Upper lobe of right lung (tissue), 1 donor: ENCODE data around the gene ABCG1. TPM values are rescaled to one million over a fixed set of nuclear protein-coding genes. Genes with fewer than 3 reads are reported as not detected.

Experiments
- ATAC-seq: fragments of 200-7000 bp; cut with Tn5 transposase; one replicate; pipeline ENCODE4 v1.9.1; 2020; ENCODE audit warnings: mild to moderate bottlenecking, moderate library complexity
- DNase-seq: peaks from one replicate; pipeline ENCODE4 v3.0.0-alpha.2; 2020
- H3K27ac ChIP-seq: fragments of 200-600 bp; one replicate; pipeline ENCODE4 v1.8.0; 2022
- H3K27me3 ChIP-seq: fragments of 200-600 bp; one replicate; pipeline ENCODE4 v1.8.0; 2022; ENCODE audit warnings: mild to moderate bottlenecking
- H3K36me3 ChIP-seq: fragments of 200-600 bp; one replicate; pipeline ENCODE4 v1.8.0; 2022
- H3K4me1 ChIP-seq: fragments of 200-600 bp; one replicate; pipeline ENCODE4 v1.8.0; 2022
- H3K4me3 ChIP-seq: fragments of 200-600 bp; one replicate; pipeline ENCODE4 v1.8.0; 2022; ENCODE audit warnings: mild to moderate bottlenecking
- H3K9me3 ChIP-seq: fragments of 200-600 bp; one replicate; pipeline ENCODE4 v1.8.0; 2022
- CTCF ChIP-seq: fragments of 200-600 bp; IDR thresholded peaks from one replicate; pipeline ENCODE4 v1.8.0; 2022; ENCODE audit warnings: antibody characterized with exemption
- intact Hi-C: fragments of 100-400 bp; cut with DNase I; formaldehyde crosslinking; loops from one replicate; pipeline ENCODE4 v1.11.0; 2022
- total RNA-seq: library from RNA; stranded (reverse); fragmentation: NEBNext Ultra II Directional; extraction: Animal tissue kit (Norgen Biotek cat#: 25700); gene quantifications from one replicate; pipeline ENCODE4 v1.2.1, GENCODE V29; 2021
- donor health status: DM: no; HTN: yes; CAD: no; lungs with severe emphysema.

The ABCG1 gene
- total RNA-seq, 1 donor from 2014 or later = 62.6 TPM

- Histone ChIP-seq H3K36me3 (no peaks in the 10 kb centered on the region), H3K9me3 (no peaks in the 10 kb centered on the region), H3K27me3 (peaks cover 7% of the 10 kb centered on the region), H3K27ac (no peak overlapping the region), H3K4me3 (no peak overlapping the region), H3K4me1 (peaks cover 18% of the 10 kb centered on the region)
- intact Hi-C loops = no loop called here
- DNase-seq (no peak), ATAC-seq (no peak)
- no peak for TF ChIP-seq CTCF
Observed at GRCh38 chr21:42311160-42311559, 92.2 kb downstream of the ABCG1 start.

GRCh38 chr21:42311816-42312625, 93.1 kb downstream of the ABCG1 start:
- TF ChIP-seq CTCF = no peak
- intact Hi-C loops = no loop called here
- Histone ChIP-seq H3K36me3 (no peaks in the 10 kb centered on the region), H3K4me1 (peaks cover 18% of the 10 kb centered on the region), H3K27ac (no peak overlapping the region), H3K27me3 (peaks cover 7% of the 10 kb centered on the region), H3K4me3 (no peak overlapping the region), H3K9me3 (no peaks in the 10 kb centered on the region)
- DNase-seq (no peak), ATAC-seq (no peak)

GRCh38 chr21:42312626-42313104, 93.7 kb downstream of the ABCG1 start:
- Histone ChIP-seq H3K36me3 (no peaks in the 10 kb centered on the region), H3K27me3 (peaks cover 7% of the 10 kb centered on the region), H3K27ac (no peak overlapping the region), H3K4me1 (peaks cover 18% of the 10 kb centered on the region), H3K4me3 (no peak overlapping the region), H3K9me3 (no peaks in the 10 kb centered on the region)
- intact Hi-C loops = no loop called here
- TF ChIP-seq CTCF = no peak
- DNase-seq (no peak), ATAC-seq (no peak)

GRCh38 chr21:42313501-42313969, 94.6 kb downstream of the ABCG1 start:
- H3K4me1 ChIP-seq = peaks cover 18% of the 10 kb centered on the region
- no peak overlapping the region for H3K4me3 ChIP-seq
- DNase-seq = peak; percentile 63
- intact Hi-C loops = no loop called here
- no peaks in the 10 kb centered on the region for H3K36me3 ChIP-seq
- no peak for TF ChIP-seq CTCF
- H3K9me3 ChIP-seq = no peaks in the 10 kb centered on the region
- no peak overlapping the region for H3K27ac ChIP-seq
- peaks cover 2% of the 10 kb centered on the region for H3K27me3 ChIP-seq
- ATAC-seq = no peak

- DNase-seq = no peak
- no peaks in the 10 kb centered on the region for H3K27me3 ChIP-seq
- no peak overlapping the region for H3K4me3 ChIP-seq
- H3K4me1 ChIP-seq = peaks cover 19% of the 10 kb centered on the region
- TF ChIP-seq CTCF = no peak
- H3K36me3 ChIP-seq = no peaks in the 10 kb centered on the region
- no peaks in the 10 kb centered on the region for H3K9me3 ChIP-seq
- no peak for ATAC-seq
- no peak overlapping the region for H3K27ac ChIP-seq
- intact Hi-C loops = no loop called here
Observed at GRCh38 chr21:42314616-42315295, 95.8 kb downstream of the ABCG1 start.
